OCI-LY7 (cell line): ENCODE results near the gene FLAD1. TPM values are rescaled to one million over a fixed set of nuclear protein-coding genes. Genes with fewer than 3 reads are reported as not detected.

ENCODE experiments used
- Bru-seq: library from RNA; stranded (reverse); fragments of 400-500 nt; gene quantifications from one replicate; lab custom pipeline; 2021; lab: Mats Ljungman, UMichigan
- BruChase-seq, 2 experiments: library from RNA; stranded (reverse); fragments of 400-500 nt; gene quantifications; one replicate each; lab custom pipeline; 2021; lab: Mats Ljungman, UMichigan
- BruUV-seq: library from RNA; stranded (reverse); fragments of 400-500 nt; replicated peaks from 2 replicates; lab custom pipeline; 2021; lab: Mats Ljungman, UMichigan
- CTCF ChIA-PET: fragments of 300-600 bp; sonication (Branson Sonifier 250); formaldehyde crosslinking; loops from one replicate; lab custom pipeline; 2022; ENCODE audit warnings: antibody characterized with exemption; ENCODE audit not compliant: unreplicated experiment; lab: Charles Lee
- POLR2A ChIA-PET: fragments of 300-600 bp; sonication (Branson Sonifier 250); formaldehyde crosslinking; loops from one replicate; lab custom pipeline; 2022; ENCODE audit warnings: antibody characterized with exemption; lab: Charles Lee
- DNase-seq: peaks from one replicate; pipeline ENCODE4 v3.0.0-alpha.2; 2015; ENCODE audit warnings: low spot score
- H2AFZ ChIP-seq: fragments of 200-600 bp; sonication (generic), shearing (Covaris generic); 2 replicates; pipeline ENCODE4 v1.6.1; 2014; ENCODE audit warnings: mild to moderate bottlenecking, antibody characterized with exemption, low read length, moderate library complexity
- H3K27ac ChIP-seq: fragments of 200-600 bp; sonication (generic); 2 replicates; pipeline ENCODE4 v1.5.1; 2014; ENCODE audit warnings: mixed run types, low read depth, mild to moderate bottlenecking, moderate library complexity, low read length, inconsistent platforms; ENCODE audit not compliant: poor library complexity, severe bottlenecking
- H3K36me3 ChIP-seq: fragments of 200-600 bp; sonication (generic); 2 replicates; pipeline ENCODE4 v1.6.1; 2014; ENCODE audit warnings: mild to moderate bottlenecking, antibody characterized with exemption, low read length, moderate library complexity, mixed read lengths; ENCODE audit not compliant: insufficient read depth
- H3K4me1 ChIP-seq: fragments of 200-600 bp; sonication (generic); 2 replicates; pipeline ENCODE4 v1.5.1; 2014; ENCODE audit warnings: mild to moderate bottlenecking, low read length; ENCODE audit not compliant: insufficient read depth, poor library complexity, severe bottlenecking
- H3K4me2 ChIP-seq: fragments of 200-600 bp; sonication (generic); 2 replicates; pipeline ENCODE4 v1.6.1; 2014; ENCODE audit warnings: mild to moderate bottlenecking, low read length
- H3K4me3 ChIP-seq: fragments of 200-600 bp; sonication (generic); 2 replicates; pipeline ENCODE4 v1.5.1; 2014; ENCODE audit warnings: mild to moderate bottlenecking, low read depth, low read length; ENCODE audit not compliant: poor library complexity, severe bottlenecking
- H3K79me2 ChIP-seq: fragments of 200-600 bp; sonication (generic); 2 replicates; pipeline ENCODE4 v1.6.1; 2016; ENCODE audit warnings: low read depth, mild to moderate bottlenecking, low read length, moderate library complexity, mixed read lengths; ENCODE audit not compliant: insufficient read depth
- H3K9me2 ChIP-seq: fragments of 200-600 bp; sonication (generic); 2 replicates; pipeline ENCODE4 v1.6.1; 2016; ENCODE audit warnings: mild to moderate bottlenecking, low read length, mixed read lengths; ENCODE audit not compliant: insufficient read depth
- H3K9me3 ChIP-seq: fragments of 200-600 bp; sonication (generic); 2 replicates; pipeline ENCODE4 v1.6.1; 2014; ENCODE audit warnings: mild to moderate bottlenecking, mixed run types, low read length, mixed read lengths
- H4K20me1 ChIP-seq: fragments of 200-600 bp; sonication (generic); 2 replicates; pipeline ENCODE4 v1.6.1; 2014; ENCODE audit warnings: mild to moderate bottlenecking, antibody characterized with exemption, low read length, moderate library complexity, mixed read lengths; ENCODE audit not compliant: insufficient read depth
- CTCF ChIP-seq: fragments of 200-600 bp; sonication (generic); conservative IDR thresholded peaks from 2 replicates; pipeline ENCODE4 v1.5.1; 2014; ENCODE audit warnings: mild to moderate bottlenecking, antibody characterized with exemption, low read length, moderate library complexity, mixed read lengths
- EZH2phosphoT487 ChIP-seq: fragments of 200-600 bp; sonication (generic); IDR thresholded peaks from 2 replicates; pipeline ENCODE4 v1.6.1; 2018; ENCODE audit warnings: low read depth, borderline replicate concordance, mild to moderate bottlenecking, mixed run types, antibody characterized with exemption, low read length, moderate library complexity, mixed read lengths
- intact Hi-C: fragments of 100-400 bp; cut with micrococcal nuclease; formaldehyde crosslinking; loops from one replicate; pipeline ENCODE4 v1.10.0; 2022; ENCODE audit not compliant: unreplicated experiment
- long read RNA-seq: library from polyadenylated mRNA; stranded (forward); transcript quantifications from one replicate; pipeline ENCODE4 v2.0.0, GENCODE V29; 2022
- total RNA-seq, 2 experiments: library from RNA; depleted of rRNA in 1 of 2; stranded (reverse); fragments of >200 nt in 1 of 2; shearing (Covaris generic) in 1 of 2; gene quantifications; 2 replicates each; pipeline ENCODE4 v1.2.3, GENCODE V29; 2014 to 2022

FLAD1 gene
- total RNA-seq (2014; rRNA removed; shearing (Covaris generic)) = 52.7 and 55.7 TPM in 2 replicates
- total RNA-seq (2022) = 57.0 and 57.9 TPM in 2 replicates
- Bru-seq, nascent RNA = percentile 76 among the genes with signal in this experiment
- percentile 82 among the genes with signal in this experiment for BruChase-seq, experiment 1, labeled RNA remaining after a 6-hour chase
- BruChase-seq, experiment 2, labeled RNA remaining after a 2-hour chase = percentile 80 among the genes with signal in this experiment
- long read RNA-seq, transcript FLAD1-203 (8 exons, 1,730 nt) = major isoform, 41 of 136 reads
- long read RNA-seq, transcript FLAD1-201 (7 exons, 2,160 nt) = minor isoform, 13 of 136 reads
- long read RNA-seq, partial matches to known transcripts = 32 of 136 reads
- long read RNA-seq, other reads (novel, unspliced or antisense) = 49 of 136 reads

- Histone ChIP-seq H3K27ac (peak within 1 kb of the TSS; percentile 80), H3K4me2 (peak within 1 kb of the TSS; percentile 90), H3K79me2 (peaks cover 55% of the 10 kb centered on the region), H3K36me3 (peaks cover 62% of the 10 kb centered on the region), H3K4me3 (peak within 1 kb of the TSS; percentile 77), H3K9me3 (no peaks in the 10 kb centered on the region), H3K9me2 (no peaks in the 10 kb centered on the region), H2AFZ (peak within 1 kb of the TSS; percentile 70), H4K20me1 (no peaks in the 10 kb centered on the region), H3K4me1 (peaks cover 21% of the 10 kb centered on the region)
- intact Hi-C loops = loop anchor here (1.0 to 5.0 kb wide), 4 partner anchors 8 to 79 kb away; partner anchors contain the start of gene EFNA4
- DNase-seq = peak; percentile 100
- TF ChIP-seq EZH2phosphoT487 = no peak
- TF ChIP-seq CTCF = no peak
- BruUV-seq = no TSS peak
- ChIA-PET CTCF (interaction anchor here (1.0 to 1.3 kb wide), 3 partner anchors 27 to 79 kb away, joined by 3 to 4 read pairs (median 3); partner anchors contain the start of gene PBXIP1), POLR2A (interaction anchor here (0.6 to 3.2 kb wide), 13 partner anchors 11 to 139 kb away, joined by 3 to 16 read pairs (median 4); partner anchors contain the start of genes PBXIP1, PYGO2 and SHC1)
Measured at GRCh38 chr1:154982897-154983648, at the start of gene FLAD1. FLAD1 (plus strand) TSS chr1:154983344; CDS start chr1:154983695, 351 bp downstream.

GRCh38 chr1:154934358-154934948 is 48.7 kb upstream of the FLAD1 start:
- intact Hi-C loops = no loop called here
- peaks cover 19% of the 10 kb centered on the region for H3K36me3 ChIP-seq
- H3K27ac ChIP-seq = no peak overlapping the region
- H3K4me3 ChIP-seq = no peak overlapping the region
- peaks cover 20% of the 10 kb centered on the region for H3K79me2 ChIP-seq
- H3K9me2 ChIP-seq = no peaks in the 10 kb centered on the region
- POLR2A ChIA-PET = interaction anchor here (0.7 kb wide), 1 partner anchor 27 kb away, joined by 6 read pairs; no protein-coding TSS in a partner anchor
- H2AFZ ChIP-seq = no peak overlapping the region
- peaks cover 32% of the 10 kb centered on the region for H3K4me1 ChIP-seq
- TF ChIP-seq CTCF (no peak), EZH2phosphoT487 (no peak)
- DNase-seq = no peak
- H4K20me1 ChIP-seq = no peaks in the 10 kb centered on the region
- BruUV-seq = no TSS peak
- no peak overlapping the region for H3K4me2 ChIP-seq
- CTCF ChIA-PET = no interaction called here
- no peaks in the 10 kb centered on the region for H3K9me3 ChIP-seq
